Ectodermal cell (in vitro differentiated cells): ENCODE data around the gene SLC22A8.
A peak's percentile ranks its signal among the peaks of the same experiment; 100 is the strongest.

Source experiments
- H3K27ac ChIP-seq: 2 replicates; pipeline ENCODE4 v1.7.0; 2013; ENCODE audit warnings: mild to moderate bottlenecking, low read depth, low read length; ENCODE audit not compliant: insufficient read depth, poor library complexity, severe bottlenecking
- H3K27me3 ChIP-seq: 2 replicates; pipeline ENCODE4 v1.7.0; 2013; ENCODE audit warnings: mild to moderate bottlenecking, low read length; ENCODE audit not compliant: insufficient read depth, control insufficient read depth, poor library complexity, severe bottlenecking
- H3K36me3 ChIP-seq: one replicate; pipeline ENCODE4 v1.7.0; 2013; ENCODE audit warnings: low read length; ENCODE audit not compliant: control insufficient read depth, insufficient read depth
- H3K4me1 ChIP-seq: one replicate; pipeline ENCODE4 v1.7.0; 2013; ENCODE audit warnings: low read length; ENCODE audit not compliant: control insufficient read depth, insufficient read depth
- H3K4me3 ChIP-seq: 2 replicates; pipeline ENCODE4 v1.7.0; 2013; ENCODE audit warnings: low read depth, low read length, control low read depth; ENCODE audit not compliant: insufficient read depth
- H3K9me3 ChIP-seq: 2 replicates; pipeline ENCODE4 v1.7.0; 2013; ENCODE audit warnings: mild to moderate bottlenecking, low read length, moderate library complexity; ENCODE audit not compliant: control insufficient read depth
- WGBS, 2 experiments: methylation state at CpG; one replicate each; pipeline ENCODE4 v1.1.7; 2013; ENCODE audit warnings: missing lambda C conversion rate in 2 of 2; 5-methylcytosine and 5-hydroxymethylcytosine counted together

SLC22A8 gene

DNA sequence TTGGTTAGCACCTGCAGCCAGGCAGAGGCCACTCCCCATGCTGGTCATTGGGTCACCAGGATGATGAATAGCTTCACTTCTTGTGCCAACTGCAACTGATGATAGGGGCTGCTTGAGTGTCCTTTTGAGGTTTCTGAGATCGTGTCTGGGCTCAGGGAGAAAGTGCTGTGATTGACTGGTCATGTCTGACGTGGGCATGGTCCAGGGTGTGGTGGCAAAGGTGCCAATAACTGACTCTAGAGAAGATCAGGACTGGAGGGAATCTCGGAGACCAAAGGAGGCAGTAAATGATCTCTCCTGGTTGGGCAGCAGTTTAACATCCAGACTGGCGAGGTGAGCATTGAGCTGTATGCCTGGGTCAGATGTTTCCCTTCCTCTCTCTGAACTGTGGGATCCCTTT, 20.9 kb downstream of the SLC22A8 start:
- Histone ChIP-seq H3K4me3 (no peak overlapping the region), H3K9me3 (no peaks in the 10 kb centered on the region), H3K36me3 (no peaks in the 10 kb centered on the region), H3K27me3 (no peaks in the 10 kb centered on the region), H3K27ac (no peak overlapping the region), H3K4me1 (no peaks in the 10 kb centered on the region)
- 87 to 89% methylated on average over 4 of the region's 4 CpGs for WGBS, 2 experiments

GRCh38 chr11:62988276-62988675, 27.4 kb downstream of the SLC22A8 start:
- H3K9me3 ChIP-seq = no peaks in the 10 kb centered on the region
- H3K27ac ChIP-seq = no peak overlapping the region
- H3K27me3 ChIP-seq = no peaks in the 10 kb centered on the region
- WGBS, 2 experiments = 86 to 87% methylated on average over 5 of the region's 5 CpGs
- peaks cover 14% of the 10 kb centered on the region for H3K4me1 ChIP-seq
- no peak overlapping the region for H3K4me3 ChIP-seq
- H3K36me3 ChIP-seq = no peaks in the 10 kb centered on the region

- no peaks in the 10 kb centered on the region for H3K27me3 ChIP-seq
- WGBS, 2 experiments = 89 to 92% methylated on average over 3 of the region's 3 CpGs
- H3K4me1 ChIP-seq = peaks cover 14% of the 10 kb centered on the region
- no peak overlapping the region for H3K4me3 ChIP-seq
- no peaks in the 10 kb centered on the region for H3K36me3 ChIP-seq
- no peak overlapping the region for H3K27ac ChIP-seq
- no peaks in the 10 kb centered on the region for H3K9me3 ChIP-seq
These were observed 30.4 kb downstream of the SLC22A8 start for GRCh38 chr11:62985041-62985750.

GRCh38 chr11:62984451-62984991, 31.1 kb downstream of the SLC22A8 start, which contains the start of gene SLC22A6:
Gene SLC22A6, minus strand, starts transcription at chr11:62984967. Its CDS starts 277 bp downstream, at chr11:62984690.
- no peaks in the 10 kb centered on the region for H3K9me3 ChIP-seq
- 65 to 66% methylated on average over 14 of the region's 14 CpGs for WGBS, 2 experiments
- H3K36me3 ChIP-seq = no peaks in the 10 kb centered on the region
- H3K27ac ChIP-seq = no peak within 1 kb of the TSS
- no peaks in the 10 kb centered on the region for H3K27me3 ChIP-seq
- H3K4me3 ChIP-seq = peak within 1 kb of the TSS; percentile 13
- H3K4me1 ChIP-seq = peaks cover 14% of the 10 kb centered on the region

DNA sequence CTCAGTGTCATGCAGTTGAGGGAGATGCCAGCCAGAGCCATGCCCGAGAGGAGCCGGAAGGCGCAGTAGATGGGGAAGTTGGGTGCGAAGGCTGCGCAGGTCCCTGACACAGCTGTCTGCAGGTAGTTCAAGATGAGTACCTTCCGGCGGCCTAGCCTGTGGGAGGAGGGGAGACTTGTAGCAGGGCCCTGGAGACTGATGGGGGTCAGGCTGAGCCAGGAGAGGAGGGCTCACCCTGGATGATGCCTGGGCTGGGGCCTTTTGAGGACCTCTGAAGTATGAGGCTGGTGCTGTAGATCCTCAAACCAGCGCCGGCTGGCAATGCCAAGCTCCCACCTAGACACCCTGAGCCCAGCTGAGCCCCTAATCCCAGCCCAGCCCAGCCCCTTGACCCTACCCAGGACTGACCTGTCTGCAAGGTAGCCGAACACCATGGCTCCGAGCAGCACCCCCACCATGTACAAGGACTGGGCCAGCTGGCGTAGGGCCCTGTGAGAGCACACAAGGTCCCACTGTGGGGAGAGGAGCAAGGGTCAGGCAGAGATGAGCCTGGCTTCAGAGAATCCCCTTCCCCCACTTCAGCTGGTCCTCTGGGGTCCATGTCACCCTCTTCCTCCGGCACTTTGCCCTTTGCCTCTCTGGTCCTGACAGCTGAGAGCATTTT, 32.0 kb downstream of the SLC22A8 start:
- H3K4me1 ChIP-seq = peaks cover 14% of the 10 kb centered on the region
- no peaks in the 10 kb centered on the region for H3K9me3 ChIP-seq
- H3K36me3 ChIP-seq = no peaks in the 10 kb centered on the region
- H3K27me3 ChIP-seq = no peaks in the 10 kb centered on the region
- H3K4me3 ChIP-seq = no peak overlapping the region
- WGBS, 2 experiments = 94% methylated on average over 13 of the region's 13 CpGs
- no peak overlapping the region for H3K27ac ChIP-seq

DNA sequence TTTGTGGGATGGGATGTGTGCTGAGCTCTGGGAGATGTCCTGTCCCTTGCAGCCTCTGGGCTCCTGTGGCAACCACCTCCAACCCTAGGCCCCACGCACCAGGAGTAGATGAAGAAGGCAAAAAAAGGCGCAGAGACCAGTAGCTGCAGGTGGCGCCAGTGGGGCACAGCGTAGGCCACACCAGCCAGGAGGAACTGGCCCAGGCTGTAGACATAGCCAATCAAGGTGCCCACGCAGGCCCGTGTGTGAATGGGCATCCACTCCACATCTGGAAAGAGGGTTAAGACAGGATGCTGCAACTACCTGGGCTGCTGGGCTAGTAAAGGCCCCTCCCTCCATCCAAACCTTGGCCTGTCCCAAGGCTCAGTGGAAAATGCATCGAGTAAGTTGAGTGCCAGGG, 33.9 kb downstream of the SLC22A8 start:
- Histone ChIP-seq H3K27ac (no peak overlapping the region), H3K4me1 (peaks cover 14% of the 10 kb centered on the region), H3K4me3 (no peak overlapping the region), H3K9me3 (no peaks in the 10 kb centered on the region), H3K36me3 (no peaks in the 10 kb centered on the region), H3K27me3 (no peaks in the 10 kb centered on the region)
- WGBS, 2 experiments = 85 to 89% methylated on average over 7 of the region's 7 CpGs

GRCh38 chr11:62980133-62980760, 35.4 kb downstream of the SLC22A8 start:
- Histone ChIP-seq H3K4me3 (no peak overlapping the region), H3K36me3 (no peaks in the 10 kb centered on the region), H3K9me3 (no peaks in the 10 kb centered on the region), H3K27ac (no peak overlapping the region), H3K27me3 (no peaks in the 10 kb centered on the region), H3K4me1 (peaks cover 14% of the 10 kb centered on the region)
- 69 to 73% methylated on average over 1 of the region's 1 CpG for WGBS, 2 experiments

DNA sequence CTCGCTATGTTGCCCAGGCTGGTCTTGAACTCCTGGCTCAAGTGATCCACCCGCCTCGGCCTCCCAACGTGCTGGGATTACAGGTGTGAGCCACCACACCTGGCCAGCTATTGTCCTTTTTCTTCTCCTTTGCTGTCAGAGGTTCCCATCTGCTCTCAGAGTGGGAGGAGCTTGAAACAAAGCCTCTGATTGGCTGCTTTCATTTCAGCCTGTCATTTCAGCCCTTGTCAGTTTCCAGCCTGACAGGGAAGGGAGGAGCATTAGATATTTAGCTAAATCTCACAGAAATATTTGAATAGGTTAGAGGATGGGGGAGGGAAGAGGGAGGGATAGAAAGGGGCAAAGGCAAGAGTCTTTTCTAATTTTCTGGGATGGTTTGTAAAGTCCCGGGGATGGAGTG, 39.5 kb downstream of the SLC22A8 start:
- WGBS, 2 experiments = 88 to 89% methylated on average over 5 of the region's 5 CpGs
- H3K27ac ChIP-seq = no peak overlapping the region
- no peaks in the 10 kb centered on the region for H3K9me3 ChIP-seq
- no peaks in the 10 kb centered on the region for H3K4me1 ChIP-seq
- no peaks in the 10 kb centered on the region for H3K27me3 ChIP-seq
- no peaks in the 10 kb centered on the region for H3K36me3 ChIP-seq
- no peak overlapping the region for H3K4me3 ChIP-seq

DNA sequence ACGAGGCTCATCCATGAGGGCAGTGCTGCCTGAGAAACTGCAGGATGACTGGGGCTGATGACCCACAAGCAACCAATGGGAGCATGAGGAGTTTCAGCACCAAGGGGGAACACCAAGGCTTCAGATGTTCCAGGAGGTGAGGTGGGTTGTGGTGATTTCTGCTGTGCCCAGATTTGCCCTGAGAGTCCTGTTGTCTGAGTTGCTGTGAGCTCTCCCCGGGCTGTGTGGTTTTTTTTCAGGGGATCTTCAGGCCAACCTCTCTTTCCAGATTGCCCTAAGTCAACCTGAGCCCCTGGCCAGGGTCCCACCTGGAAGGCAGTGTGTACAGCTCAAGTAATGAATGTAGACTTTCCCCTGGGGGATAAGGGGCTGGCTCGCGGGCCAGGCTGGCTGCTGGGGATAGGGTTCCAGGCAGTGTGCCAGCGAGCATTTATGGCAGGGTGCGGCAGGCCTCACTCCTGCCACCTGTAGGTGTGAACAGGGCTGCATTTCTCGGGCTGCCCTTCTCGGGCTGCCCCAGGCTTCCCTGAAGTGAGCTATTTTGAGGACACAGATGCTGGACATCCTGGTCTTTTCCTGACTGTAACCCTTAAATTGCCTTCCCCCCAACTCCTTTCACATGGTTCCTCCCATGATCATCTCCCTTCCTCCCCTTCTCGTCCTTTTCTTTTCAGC, 40.7 kb downstream of the SLC22A8 start:
- Histone ChIP-seq H3K27me3 (no peaks in the 10 kb centered on the region), H3K4me1 (no peaks in the 10 kb centered on the region), H3K27ac (no peak overlapping the region), H3K36me3 (no peaks in the 10 kb centered on the region), H3K9me3 (no peaks in the 10 kb centered on the region), H3K4me3 (no peak overlapping the region)
- WGBS, 2 experiments = 34% methylated on average over 9 of the region's 9 CpGs

- Histone ChIP-seq H3K36me3 (no peaks in the 10 kb centered on the region), H3K27ac (no peak overlapping the region), H3K4me1 (no peaks in the 10 kb centered on the region), H3K4me3 (no peak overlapping the region), H3K9me3 (no peaks in the 10 kb centered on the region), H3K27me3 (no peaks in the 10 kb centered on the region)
- 80 to 93% methylated on average over 2 of the region's 2 CpGs for WGBS, 2 experiments
These were observed 50.1 kb downstream of the SLC22A8 start for GRCh38 chr11:62965574-62965973.
